ENCODE results near the gene ADRA2C. TPM values are rescaled to one million over a fixed set of nuclear protein-coding genes. Genes with fewer than 3 reads are reported as not detected.

Gene ADRA2C
- total and polyA plus RNA-seq, 7 donors: 0.33 to 5.2 (median 1.2) TPM; not detected in 2

GRCh38 chr4:3760346-3760745, 5.8 kb upstream of the ADRA2C start:
- Histone ChIP-seq H3K4me3 (no peak overlapping the region), H3K9me3 (peaks cover 0 to 3% (median 0%) of the 10 kb centered on the region in 4 donors), H3K4me1 (peaks cover 0 to 5% (median 4%) of the 10 kb centered on the region in 4 donors), H3K27ac (no peak overlapping the region), H3K27me3 (peaks cover 0 to 18% (median 0%) of the 10 kb centered on the region in 3 donors), H3K36me3 (no peaks in the 10 kb centered on the region)
- intact Hi-C loops (cut with DNase I): no loop called here
- TF ChIP-seq EP300 (IDR thresholded peaks at IDR 0.05): no peak
- no peak for TF ChIP-seq POLR2AphosphoS5 (IDR thresholded peaks at IDR 0.05)
- TF ChIP-seq CTCF (IDR thresholded peaks at IDR 0.05): no peak
- TF ChIP-seq POLR2A (IDR thresholded peaks at IDR 0.05): no peak
- no peak for DNase-seq
- WGBS, 2 donors: 80 to 88% methylated on average over 10 of the region's 10 CpGs

GRCh38 chr4:3760841-3761240, 5.3 kb upstream of the ADRA2C start:
- no peaks in the 10 kb centered on the region for H3K36me3 ChIP-seq
- H3K9me3 ChIP-seq: peaks cover 0 to 3% (median 0%) of the 10 kb centered on the region in 4 donors
- TF ChIP-seq POLR2A (IDR thresholded peaks at IDR 0.05) (no peak), CTCF (IDR thresholded peaks at IDR 0.05) (no peak), POLR2AphosphoS5 (IDR thresholded peaks at IDR 0.05) (no peak), EP300 (IDR thresholded peaks at IDR 0.05) (no peak)
- H3K27ac ChIP-seq: no peak overlapping the region
- H3K27me3 ChIP-seq: peaks cover 0 to 19% (median 0%) of the 10 kb centered on the region in 3 donors
- 46 to 55% methylated on average over 5 of the region's 5 CpGs for WGBS, 2 donors
- DNase-seq: no peak
- no peak overlapping the region for H3K4me3 ChIP-seq
- intact Hi-C loops (cut with DNase I): no loop called here
- H3K4me1 ChIP-seq: peaks cover 0 to 6% (median 5%) of the 10 kb centered on the region in 4 donors

GRCh38 chr4:3762264-3762663, 3.9 kb upstream of the ADRA2C start:
- Histone ChIP-seq H3K9me3 (no peaks in the 10 kb centered on the region), H3K27ac (no peak overlapping the region), H3K27me3 (peaks cover 6 to 24% (median 8%) of the 10 kb centered on the region in 3 donors), H3K36me3 (no peaks in the 10 kb centered on the region), H3K4me3 (no peak overlapping the region), H3K4me1 (peaks cover 0 to 14% (median 11%) of the 10 kb centered on the region in 4 donors)
- intact Hi-C loops (cut with DNase I): no loop called here
- TF ChIP-seq POLR2AphosphoS5 (IDR thresholded peaks at IDR 0.05) (no peak), CTCF (IDR thresholded peaks at IDR 0.05) (no peak), EP300 (IDR thresholded peaks at IDR 0.05) (no peak), POLR2A (IDR thresholded peaks at IDR 0.05) (no peak)
- DNase-seq: no peak
- 77 to 88% methylated on average over 8 of the region's 8 CpGs for WGBS, 2 donors

- Histone ChIP-seq H3K9me3 (no peaks in the 10 kb centered on the region), H3K36me3 (no peaks in the 10 kb centered on the region), H3K27ac (no peak overlapping the region), H3K27me3 (peaks cover 11 to 28% (median 13%) of the 10 kb centered on the region in 3 donors), H3K4me3 (no peak overlapping the region), H3K4me1 (peaks cover 0 to 15% (median 13%) of the 10 kb centered on the region in 4 donors)
- DNase-seq: no peak
- no peak for TF ChIP-seq CTCF (IDR thresholded peaks at IDR 0.05)
- no peak for TF ChIP-seq POLR2A (IDR thresholded peaks at IDR 0.05)
- no peak for TF ChIP-seq POLR2AphosphoS5 (IDR thresholded peaks at IDR 0.05)
- intact Hi-C loops (cut with DNase I): no loop called here
- 52 to 81% methylated on average over 24 of the region's 24 CpGs for WGBS, 2 donors
Measured at GRCh38 chr4:3762753-3763549, 3.2 kb upstream of the ADRA2C start.

Measured in sigmoid colon (tissue), 7 donors.